DND-41 (cell line): ENCODE data around the gene PBX3.

Experiments
- ATAC-seq: fragments of 200-7000 bp; cut with Tn5 transposase; 3 replicates; pipeline ENCODE4 v1.9.1; 2021; ENCODE audit warnings: low read depth; ENCODE audit not compliant: insufficient read depth
- DNase-seq: peaks from one replicate; pipeline ENCODE4 v3.0.0-alpha.2; 2020
- H2AFZ ChIP-seq: 2 replicates; pipeline ENCODE4 v1.6.0; 2012; ENCODE audit warnings: low read depth, low read length
- H3K27ac ChIP-seq: 2 replicates; pipeline ENCODE4 v1.5.1; 2012; ENCODE audit warnings: low read length, inconsistent platforms
- H3K27me3 ChIP-seq: fragments of 200-600 bp; sonication (generic); 2 replicates; pipeline ENCODE4 v1.6.0; 2012; ENCODE audit warnings: low read length, mild to moderate bottlenecking, inconsistent platforms; ENCODE audit not compliant: insufficient read depth, poor library complexity
- H3K36me3 ChIP-seq: 2 replicates; pipeline ENCODE4 v1.5.1; 2012; ENCODE audit warnings: low read length, inconsistent platforms; ENCODE audit not compliant: insufficient read depth
- H3K4me1 ChIP-seq: 2 replicates; pipeline ENCODE4 v1.5.1; 2012; ENCODE audit warnings: mild to moderate bottlenecking, low read length; ENCODE audit not compliant: insufficient read depth
- H3K4me2 ChIP-seq: 2 replicates; pipeline ENCODE4 v1.6.0; 2012; ENCODE audit warnings: mild to moderate bottlenecking, moderate library complexity, low read length, inconsistent platforms; ENCODE audit not compliant: insufficient read depth
- H3K4me3 ChIP-seq, 2 experiments: fragments of 200-600 bp in 1 of 2; shearing (Covaris generic) in 1 of 2; 2 replicates each; pipeline ENCODE4 v1.5.1; 2012 to 2016; ENCODE audit warnings: inconsistent platforms in 2 of 2, low read length in 2 of 2, mild to moderate bottlenecking in 2 of 2, low read depth in 1 of 2, moderate library complexity in 1 of 2
- H3K79me2 ChIP-seq: 2 replicates; pipeline ENCODE4 v1.6.0; 2012; ENCODE audit warnings: low read length, inconsistent platforms; ENCODE audit not compliant: insufficient read depth
- H3K9ac ChIP-seq: 2 replicates; pipeline ENCODE4 v1.6.0; 2012; ENCODE audit warnings: low read depth, mild to moderate bottlenecking, inconsistent platforms, low read length, moderate library complexity
- H3K9me3 ChIP-seq: 2 replicates; pipeline ENCODE4 v1.5.1; 2012; ENCODE audit warnings: low read length, moderate library complexity, mild to moderate bottlenecking, inconsistent platforms; ENCODE audit not compliant: insufficient read depth, severe bottlenecking
- H4K20me1 ChIP-seq: 2 replicates; pipeline ENCODE4 v1.6.0; 2012; ENCODE audit warnings: low read length; ENCODE audit not compliant: insufficient read depth
- EZH2 ChIP-seq: IDR thresholded peaks from 3 replicates; pipeline ENCODE4 v1.6.1; 2012; ENCODE audit warnings: borderline replicate concordance, low read depth, mild to moderate bottlenecking, moderate library complexity, low read length, inconsistent platforms; ENCODE audit not compliant: severe bottlenecking
- TF ChIP-seq, protein P1 (sequence below): IDR thresholded peaks from 2 replicates; pipeline ENCODE4 v1.5.1; 2012; ENCODE audit warnings: borderline replicate concordance, low read length, moderate library complexity, mild to moderate bottlenecking; ENCODE audit not compliant: poor library complexity, severe bottlenecking; ENCODE audit errors: extremely low read depth

The PBX3 gene

GRCh38 chr9:125867751-125868415 lies 120.7 kb downstream of the PBX3 start:
- no peak overlapping the region for H2AFZ ChIP-seq
- no peak overlapping the region for H3K4me3 ChIP-seq
- H3K79me2 ChIP-seq: peaks cover 5% of the 10 kb centered on the region; the same call in 1 of the 2 replicates
- no peaks in the 10 kb centered on the region for H3K4me1 ChIP-seq
- H3K4me2 ChIP-seq: no peak overlapping the region
- no peak for DNase-seq
- H3K9ac ChIP-seq: no peak overlapping the region
- TF ChIP-seq, protein P1, sequence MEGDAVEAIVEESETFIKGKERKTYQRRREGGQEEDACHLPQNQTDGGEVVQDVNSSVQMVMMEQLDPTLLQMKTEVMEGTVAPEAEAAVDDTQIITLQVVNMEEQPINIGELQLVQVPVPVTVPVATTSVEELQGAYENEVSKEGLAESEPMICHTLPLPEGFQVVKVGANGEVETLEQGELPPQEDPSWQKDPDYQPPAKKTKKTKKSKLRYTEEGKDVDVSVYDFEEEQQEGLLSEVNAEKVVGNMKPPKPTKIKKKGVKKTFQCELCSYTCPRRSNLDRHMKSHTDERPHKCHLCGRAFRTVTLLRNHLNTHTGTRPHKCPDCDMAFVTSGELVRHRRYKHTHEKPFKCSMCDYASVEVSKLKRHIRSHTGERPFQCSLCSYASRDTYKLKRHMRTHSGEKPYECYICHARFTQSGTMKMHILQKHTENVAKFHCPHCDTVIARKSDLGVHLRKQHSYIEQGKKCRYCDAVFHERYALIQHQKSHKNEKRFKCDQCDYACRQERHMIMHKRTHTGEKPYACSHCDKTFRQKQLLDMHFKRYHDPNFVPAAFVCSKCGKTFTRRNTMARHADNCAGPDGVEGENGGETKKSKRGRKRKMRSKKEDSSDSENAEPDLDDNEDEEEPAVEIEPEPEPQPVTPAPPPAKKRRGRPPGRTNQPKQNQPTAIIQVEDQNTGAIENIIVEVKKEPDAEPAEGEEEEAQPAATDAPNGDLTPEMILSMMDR: no peak
- TF ChIP-seq EZH2: no peak
- no peaks in the 10 kb centered on the region for H3K27me3 ChIP-seq
- no peaks in the 10 kb centered on the region for H3K9me3 ChIP-seq
- no peak overlapping the region for H3K27ac ChIP-seq
- ATAC-seq: no peak
- no peaks in the 10 kb centered on the region for H3K36me3 ChIP-seq
- peaks cover 3% of the 10 kb centered on the region; the same call in 1 of the 2 replicates for H4K20me1 ChIP-seq

- DNase-seq: no peak
- TF ChIP-seq, protein P1: no peak
- TF ChIP-seq EZH2: no peak
- Histone ChIP-seq H3K4me2 (no peak overlapping the region), H4K20me1 (no peaks in the 10 kb centered on the region), H3K4me1 (no peaks in the 10 kb centered on the region), H3K27me3 (no peaks in the 10 kb centered on the region), H3K9ac (no peak overlapping the region), H3K79me2 (no peaks in the 10 kb centered on the region), H3K9me3 (no peaks in the 10 kb centered on the region), H3K36me3 (no peaks in the 10 kb centered on the region; the same call in 1 of the 2 replicates), H3K27ac (no peak overlapping the region), H3K4me3 (no peak overlapping the region), H2AFZ (no peak overlapping the region)
- no peak for ATAC-seq
Observed at GRCh38 chr9:125878164-125878631, 131.0 kb downstream of the PBX3 start.

- Histone ChIP-seq H3K79me2 (peaks cover 2% of the 10 kb centered on the region; the same call in 1 of the 2 replicates), H3K9ac (no peak overlapping the region), H3K4me2 (no peak overlapping the region)
Observed at GRCh38 chr9:125881042-125881441, 133.9 kb downstream of the PBX3 start.

More at GRCh38 chr9:125881042-125881441, 133.9 kb downstream of the PBX3 start:
- H3K36me3 ChIP-seq: no peaks in the 10 kb centered on the region; the same call in 1 of the 2 replicates
- ATAC-seq (no peak), DNase-seq (no peak)
- H3K4me1 ChIP-seq: 0 out of 2 replicates have a peak, but pooled peaks cover 3% of the 10 kb centered on the region
- H4K20me1 ChIP-seq: peaks cover 6% of the 10 kb centered on the region; the same call in 1 of the 2 replicates
- no peak overlapping the region for H3K27ac ChIP-seq
- no peak overlapping the region for H2AFZ ChIP-seq
- TF ChIP-seq, protein P1: no peak
- no peak for TF ChIP-seq EZH2
- no peaks in the 10 kb centered on the region for H3K27me3 ChIP-seq
- H3K4me3 ChIP-seq: no peak overlapping the region
- H3K9me3 ChIP-seq: no peaks in the 10 kb centered on the region
